HG02642 (cell line): ENCODE measurements around the gene CCDC148.
"Not testable (repeated sequence)": the region's sequence is repeated elsewhere in the genome, so short reads cannot be mapped to it uniquely, and the experiment has no call there.

Experiments used
- ATAC-seq: cut with Tn5 transposase; IDR thresholded peaks from one replicate; pipeline ENCODE4 v1.9.1; 2021; ENCODE audit warnings: mild to moderate bottlenecking; ENCODE audit not compliant: unreplicated experiment, poor library complexity

The CCDC148 gene

GRCh38 chr2:158484892-158485556, 28.5 kb upstream of the CCDC148 start:
- ATAC-seq = peak; percentile 54

- ATAC-seq = no peak
Measured at GRCh38 chr2:158482594-158482993, 26.0 kb upstream of the CCDC148 start.

- ATAC-seq = no peak
Measured at GRCh38 chr2:158481116-158481515, 24.6 kb upstream of the CCDC148 start.

GRCh38 chr2:158478816-158479215, 22.3 kb upstream of the CCDC148 start:
- no peak for ATAC-seq

GRCh38 chr2:158478237-158478636, 21.7 kb upstream of the CCDC148 start:
- no peak for ATAC-seq

- no peak for ATAC-seq
Measured at GRCh38 chr2:158477202-158477601, 20.6 kb upstream of the CCDC148 start.

- ATAC-seq = not testable (repeated sequence)
Measured at GRCh38 chr2:158474526-158475011, 18.0 kb upstream of the CCDC148 start.

- ATAC-seq = no peak
Measured at GRCh38 chr2:158473719-158474392, 17.3 kb upstream of the CCDC148 start.

GRCh38 chr2:158473300-158473699, 16.7 kb upstream of the CCDC148 start:
- not testable (repeated sequence) for ATAC-seq

- ATAC-seq = not testable (repeated sequence)
Measured at GRCh38 chr2:158472829-158473228, 16.3 kb upstream of the CCDC148 start.

GRCh38 chr2:158467248-158467647, 10.7 kb upstream of the CCDC148 start:
- no peak for ATAC-seq

- peak; percentile 87 for ATAC-seq
Measured at GRCh38 chr2:158464426-158465281, 8.1 kb upstream of the CCDC148 start.

GRCh38 chr2:158463496-158464095, 7.0 kb upstream of the CCDC148 start:
- no peak for ATAC-seq

- ATAC-seq = no peak
Measured at GRCh38 chr2:158460632-158461297, 4.2 kb upstream of the CCDC148 start.

GRCh38 chr2:158459161-158460003, 2.8 kb upstream of the CCDC148 start:
- ATAC-seq = no peak

- no peak for ATAC-seq
Measured at GRCh38 chr2:158458617-158458920, 2.0 kb upstream of the CCDC148 start.

- ATAC-seq = peak; percentile 55
Measured at GRCh38 chr2:158457826-158458616, 1.5 kb upstream of the CCDC148 start.

- peak; percentile 40 for ATAC-seq
Measured at GRCh38 chr2:158457092-158457825, 706 bp upstream of the CCDC148 start.
